Tibial nerve (tissue), 4 donors: ENCODE measurements around the gene SOS1. TPM values are rescaled to one million over a fixed set of nuclear protein-coding genes. Genes with fewer than 3 reads are reported as not detected.
"Not testable (repeated sequence)": the region's sequence is repeated elsewhere in the genome, so short reads cannot be mapped to it uniquely, and the experiment has no call there.

Source experiments
- DNase-seq, 2 donors: peaks; one replicate each; pipeline ENCODE4 v3.0.0-alpha.2; 2019; ENCODE audit warnings: low spot score in 2 of 2
- H3K27ac ChIP-seq, 4 donors: fragments of 200-600 bp; sonication (generic) in 3 of 4; one replicate each; pipeline ENCODE4 v1.5.1; 2017 to 2019; ENCODE audit warnings: mild to moderate bottlenecking in 1 of 4
- H3K27me3 ChIP-seq, 2 donors: fragments of 200-600 bp; sonication (generic) in 1 of 2; one replicate each; pipeline versions ENCODE4 v1.5.1 to v1.6.0; 2017 to 2019
- H3K36me3 ChIP-seq, 3 donors: fragments of 200-600 bp; sonication (generic); one replicate each; pipeline ENCODE4 v1.5.1; 2018 to 2019
- H3K4me1 ChIP-seq, 4 donors: fragments of 200-600 bp; sonication (generic) in 3 of 4; one replicate each; pipeline ENCODE4 v1.5.1; 2017 to 2019
- H3K4me3 ChIP-seq, 4 donors: fragments of 200-600 bp; sonication (generic) in 3 of 4; one replicate each; pipeline ENCODE4 v1.5.1; 2017 to 2019; ENCODE audit warnings: mild to moderate bottlenecking in 1 of 4, moderate library complexity in 1 of 4
- H3K9me3 ChIP-seq, 4 donors: fragments of 200-600 bp; sonication (generic) in 3 of 4; one replicate each; pipeline ENCODE4 v1.5.1; 2017 to 2019
- EP300 ChIP-seq, 2 donors: sonication (generic); formaldehyde crosslinking; IDR thresholded peaks; one replicate each; pipeline ENCODE4 v1.6.1; 2017; ENCODE audit warnings: antibody characterized with exemption in 2 of 2, mild to moderate bottlenecking in 1 of 2
- POLR2A ChIP-seq, 2 donors: fragments of 450-650 bp; IDR thresholded peaks; one replicate each; pipeline ENCODE4 v1.6.1; 2017; ENCODE audit warnings: antibody characterized with exemption in 2 of 2, mild to moderate bottlenecking in 2 of 2, moderate library complexity in 2 of 2
- WGBS, 2 donors: methylation state at CpG; one replicate each; pipeline ENCODE4 v1.1.5; 2018; 5-methylcytosine and 5-hydroxymethylcytosine counted together
- total RNA-seq, 4 donors: library from RNA; depleted of rRNA; stranded (reverse); fragments of >200 nt; gene quantifications; one replicate each; pipeline ENCODE4 v1.1.0, GENCODE V29; 2016
- TF ChIP-seq, protein P1 (sequence below), 5 experiments: fragments of 200-600 bp in 3 of 5; fragments of 450-650 bp in 2 of 5; sonication (generic) in 3 of 5; IDR thresholded peaks; one replicate each; pipeline ENCODE4 v1.5.1; 2016 to 2019; ENCODE audit warnings: antibody characterized with exemption in 5 of 5, mild to moderate bottlenecking in 3 of 5, moderate library complexity in 2 of 5

Gene SOS1
- total RNA-seq, 4 donors from 2014 or later, result 18.6 to 27.3 (median 23.4) TPM

- H3K27ac ChIP-seq, result no peak overlapping the region
- H3K9me3 ChIP-seq, result no peaks in the 10 kb centered on the region
- no peak for DNase-seq
- no peaks in the 10 kb centered on the region for H3K36me3 ChIP-seq
- H3K4me1 ChIP-seq, result peaks cover 0 to 13% (median 6%) of the 10 kb centered on the region in 4 donors
- H3K27me3 ChIP-seq, result no peaks in the 10 kb centered on the region
- H3K4me3 ChIP-seq, result no peak overlapping the region
- TF ChIP-seq, protein P1, sequence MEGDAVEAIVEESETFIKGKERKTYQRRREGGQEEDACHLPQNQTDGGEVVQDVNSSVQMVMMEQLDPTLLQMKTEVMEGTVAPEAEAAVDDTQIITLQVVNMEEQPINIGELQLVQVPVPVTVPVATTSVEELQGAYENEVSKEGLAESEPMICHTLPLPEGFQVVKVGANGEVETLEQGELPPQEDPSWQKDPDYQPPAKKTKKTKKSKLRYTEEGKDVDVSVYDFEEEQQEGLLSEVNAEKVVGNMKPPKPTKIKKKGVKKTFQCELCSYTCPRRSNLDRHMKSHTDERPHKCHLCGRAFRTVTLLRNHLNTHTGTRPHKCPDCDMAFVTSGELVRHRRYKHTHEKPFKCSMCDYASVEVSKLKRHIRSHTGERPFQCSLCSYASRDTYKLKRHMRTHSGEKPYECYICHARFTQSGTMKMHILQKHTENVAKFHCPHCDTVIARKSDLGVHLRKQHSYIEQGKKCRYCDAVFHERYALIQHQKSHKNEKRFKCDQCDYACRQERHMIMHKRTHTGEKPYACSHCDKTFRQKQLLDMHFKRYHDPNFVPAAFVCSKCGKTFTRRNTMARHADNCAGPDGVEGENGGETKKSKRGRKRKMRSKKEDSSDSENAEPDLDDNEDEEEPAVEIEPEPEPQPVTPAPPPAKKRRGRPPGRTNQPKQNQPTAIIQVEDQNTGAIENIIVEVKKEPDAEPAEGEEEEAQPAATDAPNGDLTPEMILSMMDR (IDR thresholded peaks at IDR 0.05), result no peak
- TF ChIP-seq EP300 (IDR thresholded peaks at IDR 0.05), result no peak
- TF ChIP-seq POLR2A (IDR thresholded peaks at IDR 0.05), result no peak
- 46 to 50% methylated on average over 3 of the region's 3 CpGs for WGBS, 2 donors
Measured at GRCh38 chr2:39142904-39143605, 22.2 kb upstream of the SOS1 start.

DNA sequence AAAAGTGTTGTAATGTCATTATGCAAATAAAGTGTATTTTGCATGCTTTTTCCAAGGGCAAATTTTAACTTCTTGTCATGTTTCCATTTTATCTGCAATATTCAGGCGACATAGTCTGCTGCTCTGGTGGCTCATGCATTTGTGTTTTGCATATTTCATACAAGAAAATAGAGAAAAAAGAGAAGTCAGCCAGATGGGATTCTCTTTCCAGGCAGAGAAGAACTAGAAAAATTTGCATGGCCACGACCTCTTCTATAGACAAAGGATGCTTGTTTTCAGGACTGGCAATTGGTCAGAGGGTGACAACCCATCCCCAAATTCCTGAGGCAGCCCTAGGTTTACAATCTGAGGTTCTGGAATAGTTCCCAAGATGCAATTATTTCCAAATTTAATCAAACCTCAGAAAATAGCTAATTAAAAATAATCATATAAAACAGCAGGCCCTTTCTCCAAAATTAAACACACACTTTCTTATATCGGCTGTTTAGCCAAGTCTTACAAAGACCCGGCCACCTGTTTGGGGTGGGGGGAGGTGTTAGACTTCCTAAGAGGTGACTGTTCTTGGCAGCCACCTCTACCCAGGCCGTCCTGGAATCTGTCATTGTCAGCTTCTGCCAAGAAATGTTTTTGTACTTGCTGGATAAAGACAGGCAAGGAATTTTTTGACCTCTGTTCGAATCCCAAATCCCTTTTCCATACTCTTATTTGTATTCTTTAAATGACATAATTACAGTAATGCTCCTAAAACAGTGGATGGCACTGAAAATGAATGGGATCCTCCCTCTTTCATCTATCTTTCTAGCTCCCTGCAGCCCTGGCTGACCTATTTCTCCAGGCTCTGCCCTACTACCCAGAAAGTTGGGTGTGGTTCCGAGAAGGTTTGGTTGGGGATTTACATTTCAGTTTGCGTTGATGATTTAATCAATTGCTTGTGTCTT is 20.8 kb upstream of the SOS1 start:
- no peak overlapping the region for H3K4me3 ChIP-seq
- no peaks in the 10 kb centered on the region for H3K27me3 ChIP-seq
- H3K36me3 ChIP-seq, result no peaks in the 10 kb centered on the region
- H3K9me3 ChIP-seq, result no peaks in the 10 kb centered on the region
- peaks cover 0 to 13% (median 6%) of the 10 kb centered on the region in 4 donors for H3K4me1 ChIP-seq
- H3K27ac ChIP-seq, result no peak overlapping the region
- TF ChIP-seq POLR2A (IDR thresholded peaks at IDR 0.05) (no peak), EP300 (IDR thresholded peaks at IDR 0.05) (no peak)
- TF ChIP-seq, protein P1 (IDR thresholded peaks at IDR 0.05), result no peak
- DNase-seq, result no peak
- 33 to 35% methylated on average over 8 of the region's 8 CpGs for WGBS, 2 donors

DNA sequence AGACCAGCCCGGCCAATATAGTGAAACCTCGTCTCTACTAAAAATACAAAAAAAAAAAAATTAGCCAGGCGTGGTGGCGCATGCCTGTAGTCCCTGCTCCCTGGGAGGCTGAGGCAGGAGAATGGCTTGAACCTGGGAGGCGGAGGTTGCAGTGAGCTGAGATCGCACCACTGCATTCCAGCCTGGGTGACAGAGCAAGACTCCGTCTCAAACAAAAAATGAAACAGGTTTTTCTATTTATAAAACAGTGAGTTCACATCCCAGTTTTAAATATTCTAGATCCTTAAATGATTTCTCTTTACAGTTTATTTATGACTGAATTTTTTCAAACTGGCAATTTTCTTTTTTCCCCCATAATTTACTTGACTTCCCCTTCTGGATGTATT is 20.1 kb upstream of the SOS1 start:
- DNase-seq, H3K36me3 ChIP-seq, H3K27me3 ChIP-seq, H3K27ac ChIP-seq, H3K9me3 ChIP-seq, H3K4me3 ChIP-seq: not testable (repeated sequence)
- 64 to 72% methylated on average over 7 of the region's 7 CpGs for WGBS, 2 donors
- H3K4me1 ChIP-seq, result peaks cover 0 to 13% (median 6%) of the 10 kb centered on the region in 4 donors

- H3K27me3 ChIP-seq, result no peaks in the 10 kb centered on the region
- peaks cover 0 to 13% (median 6%) of the 10 kb centered on the region in 4 donors for H3K4me1 ChIP-seq
- 73 to 84% methylated on average over 3 of the region's 3 CpGs for WGBS, 2 donors
- no peak overlapping the region for H3K27ac ChIP-seq
- no peaks in the 10 kb centered on the region for H3K36me3 ChIP-seq
- TF ChIP-seq EP300 (IDR thresholded peaks at IDR 0.05) (no peak), POLR2A (IDR thresholded peaks at IDR 0.05) (no peak)
- TF ChIP-seq, protein P1 (IDR thresholded peaks at IDR 0.05), result no peak
- H3K9me3 ChIP-seq, result no peaks in the 10 kb centered on the region
- DNase-seq, result no peak
- H3K4me3 ChIP-seq, result no peak overlapping the region
Measured at GRCh38 chr2:39140322-39140847, 19.5 kb upstream of the SOS1 start.

- no peak for TF ChIP-seq POLR2A (IDR thresholded peaks at IDR 0.05)
- no peak for TF ChIP-seq EP300 (IDR thresholded peaks at IDR 0.05)
- TF ChIP-seq, protein P1 (IDR thresholded peaks at IDR 0.05), result no peak
- peaks cover 0 to 13% (median 6%) of the 10 kb centered on the region in 4 donors for H3K4me1 ChIP-seq
- no peak for DNase-seq
- no peaks in the 10 kb centered on the region for H3K27me3 ChIP-seq
- no peaks in the 10 kb centered on the region for H3K9me3 ChIP-seq
- WGBS, 2 donors, result 63% methylated on average over 2 of the region's 2 CpGs
- H3K27ac ChIP-seq, result no peak overlapping the region
- no peaks in the 10 kb centered on the region for H3K36me3 ChIP-seq
- H3K4me3 ChIP-seq, result no peak overlapping the region
Measured at GRCh38 chr2:39139511-39140237, 18.8 kb upstream of the SOS1 start.
